ENCODE results near the gene HIVEP1. TPM values are rescaled to one million over a fixed set of nuclear protein-coding genes. Genes with fewer than 3 reads are reported as not detected.

Gene HIVEP1
- total and polyA plus RNA-seq, 2 of the 8 experiments (the other 6 are each of a cell fraction or from before 2014, with no cell fraction given), result 22.6 to 23.1 TPM

- H3K4me3 ChIP-seq (ENCODE audit: extremely low read depth in 1 of 4, insufficient read depth in 2 of 4, low read depth in 3 of 4, low read length in 4 of 4), result no peak overlapping the region
- no peak overlapping the region for H3K14ac ChIP-seq (ENCODE audit: insufficient read length)
- no peaks in the 10 kb centered on the region for H3K4me1 ChIP-seq (replicated peaks in 1 of 4; ENCODE audit: control insufficient read depth in 3 of 4, insufficient read depth in 4 of 4, low read length in 3 of 4)
- no peak overlapping the region for H4K8ac ChIP-seq (ENCODE audit: extremely low read depth, insufficient read depth, low read length)
- H3K79me1 ChIP-seq (ENCODE audit: low read depth, low read length), result no peaks in the 10 kb centered on the region
- H2AK5ac ChIP-seq (ENCODE audit: low read depth, low read length), result no peak overlapping the region
- H3K56ac ChIP-seq (replicated peaks; ENCODE audit: insufficient read length, low read depth, low read length), result no peak overlapping the region
- H4K91ac ChIP-seq (replicated peaks; ENCODE audit: insufficient read length, low read length), result no peak overlapping the region
- H2BK120ac ChIP-seq (replicated peaks; ENCODE audit: low read depth, low read length), result no peak overlapping the region
- no peak overlapping the region for H3K23ac ChIP-seq (ENCODE audit: insufficient read length)
- no peak overlapping the region for H3K4me2 ChIP-seq (ENCODE audit: insufficient read depth in 1 of 2, low read depth in 2 of 2, low read length in 2 of 2)
- POLR2A ChIA-PET (ENCODE audit: partially characterized antibody), result no interaction called here
- H3K9ac ChIP-seq (replicated peaks in 1 of 4; ENCODE audit: extremely low read depth in 1 of 4, low read depth in 3 of 4, low read length in 3 of 4), result no peak overlapping the region
- no peak overlapping the region for H2BK12ac ChIP-seq (ENCODE audit: low read depth, low read length)
- WGBS, 2 experiments (ENCODE audit: extremely low coverage in 1 of 2, insufficient coverage in 1 of 2, insufficient read length in 1 of 2, insufficient replicate concordance in 2 of 2, low coverage in 1 of 2, low lambda C conversion rate in 2 of 2, missing lambda C conversion rate in 1 of 2), result 85% methylated on average over 4 of the region's 4 CpGs; no CpG with 5 or more reads in 1 of the 2 experiments
- no peak overlapping the region for H3K27ac ChIP-seq (ENCODE audit: low read depth, low read length)
- no peak overlapping the region for H2BK5ac ChIP-seq (ENCODE audit: low read depth, low read length)
- FAIRE-seq (no peak), DNase-seq (ENCODE audit: low read depth in 1 of 2, low spot score in 2 of 2) (no peak)
- no peaks in the 10 kb centered on the region for H3K36me3 ChIP-seq (ENCODE audit: control insufficient read depth in 2 of 4, insufficient read depth in 4 of 4, low read length in 3 of 4)
- no peak overlapping the region for H3K4ac ChIP-seq (replicated peaks; ENCODE audit: insufficient read length, low read depth, low read length)
- no peak overlapping the region for H2BK15ac ChIP-seq (ENCODE audit: low read length)
- H3K18ac ChIP-seq (ENCODE audit: extremely low read depth, low read length), result no peak overlapping the region
- no peaks in the 10 kb centered on the region for H3K79me2 ChIP-seq (ENCODE audit: control insufficient read depth in 1 of 2, insufficient read depth in 2 of 2, low read length in 2 of 2)
- no peaks in the 10 kb centered on the region for H3K9me3 ChIP-seq (ENCODE audit: insufficient read depth in 2 of 2, low read depth in 1 of 2, low read length in 1 of 2)
- CTCF ChIA-PET (ENCODE audit: partially characterized antibody), result no interaction called here
- H4K5ac ChIP-seq (ENCODE audit: insufficient read length, low read depth, low read length), result no peak overlapping the region
- no peak overlapping the region for H2AFZ ChIP-seq (ENCODE audit: low read length)
- no peaks in the 10 kb centered on the region for H3K23me2 ChIP-seq (ENCODE audit: low read depth, low read length)
- H3K27me3 ChIP-seq (replicated peaks in 1 of 4; ENCODE audit: control insufficient read depth in 3 of 4, extremely low read depth in 1 of 4, insufficient read depth in 3 of 4, low read length in 3 of 4), result 0 out of 7 replicates have a peak, but pooled peaks cover 0 to 2% (median 0%) of the 10 kb centered on the region in 4 experiments
- H2BK20ac ChIP-seq (ENCODE audit: low read length), result no peak overlapping the region
- no peaks in the 10 kb centered on the region for H4K20me1 ChIP-seq (replicated peaks in 1 of 2; ENCODE audit: control insufficient read depth in 1 of 2, insufficient read depth in 2 of 2, low read length in 2 of 2)
- TF ChIP-seq SP1 (IDR thresholded peaks at IDR 0.05; ENCODE audit: low read depth, low read length), result no peak
- TF ChIP-seq CBX8 (IDR thresholded peaks at IDR 0.05; ENCODE audit: borderline replicate concordance, low read depth, low read length), result no peak
Measured at GRCh38 chr6:11994875-11995461, 17.1 kb upstream of the HIVEP1 start.
